Lung microvascular endothelial cell (primary cell): ENCODE results near the gene PLCB4. TPM values are rescaled to one million over a fixed set of nuclear protein-coding genes. Genes with fewer than 3 reads are reported as not detected.

ENCODE experiments used
- DNase-seq, 2 donors: peaks; one replicate each; pipeline versions ENCODE4 v3.0.0 to v3.0.0-alpha.2; 2010; ENCODE audit warnings: low read depth in 2 of 2
- total RNA-seq: library from RNA; depleted of rRNA; stranded (reverse); fragments of >200 nt; gene quantifications from 2 replicates; pipeline ENCODE4 v1.2.1, GENCODE V29; 2014

The PLCB4 gene
- total RNA-seq, 1 donor from 2014 or later, result 8.9 TPM

DNA sequence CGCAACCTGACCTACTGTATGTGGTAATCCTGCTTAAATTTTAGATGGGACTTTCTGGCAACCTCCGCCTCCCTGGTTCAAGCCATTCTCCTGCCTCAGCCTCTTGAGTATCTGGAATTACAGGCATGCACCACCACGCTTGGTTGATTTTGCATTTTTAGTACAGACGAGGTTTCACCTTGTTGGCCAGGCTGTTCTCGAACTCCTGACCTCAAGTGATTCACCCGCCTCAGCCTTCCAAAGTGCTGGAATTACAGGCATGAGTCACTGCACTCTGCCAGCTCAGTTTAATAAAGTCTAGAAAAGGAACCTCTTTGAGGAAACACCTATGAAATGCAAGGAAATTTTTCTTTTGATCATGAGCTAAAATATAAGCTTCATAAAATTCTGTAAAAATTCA is 9.0 kb upstream of the PLCB4 start:
- no peak for DNase-seq

GRCh38 chr20:9061434-9061833 is 7.5 kb upstream of the PLCB4 start:
- no peak for DNase-seq

GRCh38 chr20:9062066-9062465 is 6.8 kb upstream of the PLCB4 start:
- no peak for DNase-seq

- no peak for DNase-seq
Measured at GRCh38 chr20:9066191-9066590, 2.7 kb upstream of the PLCB4 start.

GRCh38 chr20:9068233-9068801 is 570 bp upstream of the PLCB4 start:
- peak in 1 of 2 donors; percentile 63 for DNase-seq

DNA sequence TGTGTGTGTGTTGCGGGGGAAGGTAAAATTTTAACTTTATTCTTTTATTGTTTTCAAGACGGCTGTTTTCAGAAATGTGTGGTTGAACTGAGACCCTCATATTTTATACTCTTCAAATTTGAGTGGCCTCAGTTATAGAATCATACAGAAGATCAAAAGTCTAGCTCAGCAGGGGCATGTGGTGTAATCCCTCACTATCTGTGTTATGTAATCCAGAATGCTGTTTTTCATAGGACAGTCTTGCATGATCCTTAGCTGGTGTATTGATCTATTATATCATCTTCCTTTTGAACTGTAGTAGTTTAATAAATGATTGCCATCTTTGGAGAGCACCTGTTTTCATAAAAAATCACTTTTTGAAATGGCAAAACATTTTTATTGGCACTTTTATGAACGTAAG is 1.4 kb downstream of the PLCB4 start:
- DNase-seq, result no peak

GRCh38 chr20:9071976-9072726 is 3.3 kb downstream of the PLCB4 start:
- DNase-seq, result no peak

DNA sequence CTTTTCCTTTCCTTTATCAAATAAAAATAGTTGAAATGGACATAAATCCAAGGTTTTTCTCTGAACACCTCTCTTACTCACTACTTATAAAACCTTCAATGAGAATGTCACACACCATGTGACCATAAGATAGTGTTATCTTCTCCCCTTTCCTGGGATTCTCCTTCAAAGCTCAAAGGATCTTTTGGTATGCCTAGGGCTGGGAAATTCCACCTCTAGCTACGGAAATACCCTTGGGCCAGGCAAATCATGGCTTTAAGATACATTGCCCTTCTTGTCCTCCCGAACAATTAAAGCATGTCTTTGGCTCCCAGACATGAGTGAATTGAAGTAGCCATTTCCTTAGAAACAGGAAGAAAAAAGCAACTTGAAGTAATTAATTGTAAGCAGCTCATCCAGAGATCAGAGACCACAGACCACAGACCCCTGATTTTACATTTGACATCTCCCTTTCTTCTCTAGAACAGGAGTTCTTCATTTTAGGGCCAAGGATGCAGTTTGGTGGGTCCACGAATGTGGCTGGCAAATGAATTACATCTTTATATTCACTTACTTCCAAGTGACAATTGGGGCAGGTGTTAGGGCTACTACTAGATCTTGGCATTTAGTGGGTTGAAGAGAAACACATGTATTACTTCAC is 4.1 kb downstream of the PLCB4 start:
- DNase-seq, result no peak

- DNase-seq, result no peak
Measured at GRCh38 chr20:9075264-9076095, 6.6 kb downstream of the PLCB4 start.

GRCh38 chr20:9076440-9076839 is 7.6 kb downstream of the PLCB4 start:
- DNase-seq, result no peak

DNA sequence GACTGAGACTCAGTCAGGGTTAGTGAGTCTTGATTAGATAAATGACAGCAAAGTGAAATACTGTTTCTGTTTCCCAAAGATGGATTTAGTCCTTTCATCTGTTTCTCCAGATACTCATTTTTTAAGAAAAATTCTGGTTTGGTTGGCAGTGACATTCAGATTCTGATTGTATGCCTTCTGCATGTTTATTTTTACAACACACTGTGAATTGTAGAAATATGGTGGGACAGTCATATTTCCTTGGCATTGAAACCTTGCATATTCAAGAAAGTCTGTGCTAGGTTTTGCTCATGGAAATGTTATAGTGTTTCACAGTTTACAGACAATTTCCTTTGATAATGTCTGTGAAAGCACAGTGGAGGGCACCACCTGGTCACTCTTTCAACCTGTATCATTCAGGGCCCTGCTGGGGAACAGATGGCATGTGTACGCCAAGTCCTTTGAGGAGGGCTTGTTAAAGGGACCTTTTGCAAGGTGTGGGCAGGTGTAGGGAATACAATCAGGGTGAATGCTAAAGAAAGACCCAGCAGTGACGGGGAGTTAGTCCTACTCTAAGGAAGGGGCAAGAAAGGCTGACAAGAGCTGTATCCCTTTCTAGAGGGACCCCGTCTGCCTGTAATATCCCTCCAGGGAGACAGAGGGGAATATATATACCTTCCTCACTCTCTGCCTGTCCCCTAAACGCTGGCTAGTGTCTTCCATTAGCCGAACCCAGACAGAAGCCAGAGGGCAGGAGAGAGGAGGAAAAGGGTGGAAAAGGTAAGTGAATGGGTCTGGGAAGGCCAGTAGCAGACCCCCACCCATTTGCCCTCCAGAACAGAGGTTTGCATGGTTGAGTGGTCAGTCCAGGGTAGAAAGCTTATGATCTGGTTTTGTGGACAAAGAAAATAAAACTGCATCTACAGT is 10.2 kb downstream of the PLCB4 start:
- no peak for DNase-seq

- no peak for DNase-seq
Measured at GRCh38 chr20:9081423-9081966, 12.6 kb downstream of the PLCB4 start.

DNA sequence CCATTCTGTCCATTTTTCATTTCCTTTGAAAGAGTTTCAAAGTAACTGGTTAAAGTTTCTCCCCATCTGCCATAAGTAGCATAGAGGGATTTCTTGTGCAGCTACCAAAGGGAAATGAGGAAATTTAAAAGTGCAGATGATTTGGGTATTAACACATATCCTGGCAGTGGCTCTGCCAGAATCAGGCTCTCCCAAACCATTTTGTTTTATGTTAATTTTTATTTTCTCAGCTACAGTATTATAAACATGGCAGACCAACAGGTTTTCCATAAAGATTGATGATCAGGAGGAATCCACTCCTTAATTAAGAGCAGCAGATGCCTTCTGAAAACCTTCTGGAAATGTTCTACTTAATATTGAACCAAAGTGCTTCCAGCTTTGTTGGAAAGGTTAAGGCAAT is 13.9 kb downstream of the PLCB4 start:
- no peak for DNase-seq

DNA sequence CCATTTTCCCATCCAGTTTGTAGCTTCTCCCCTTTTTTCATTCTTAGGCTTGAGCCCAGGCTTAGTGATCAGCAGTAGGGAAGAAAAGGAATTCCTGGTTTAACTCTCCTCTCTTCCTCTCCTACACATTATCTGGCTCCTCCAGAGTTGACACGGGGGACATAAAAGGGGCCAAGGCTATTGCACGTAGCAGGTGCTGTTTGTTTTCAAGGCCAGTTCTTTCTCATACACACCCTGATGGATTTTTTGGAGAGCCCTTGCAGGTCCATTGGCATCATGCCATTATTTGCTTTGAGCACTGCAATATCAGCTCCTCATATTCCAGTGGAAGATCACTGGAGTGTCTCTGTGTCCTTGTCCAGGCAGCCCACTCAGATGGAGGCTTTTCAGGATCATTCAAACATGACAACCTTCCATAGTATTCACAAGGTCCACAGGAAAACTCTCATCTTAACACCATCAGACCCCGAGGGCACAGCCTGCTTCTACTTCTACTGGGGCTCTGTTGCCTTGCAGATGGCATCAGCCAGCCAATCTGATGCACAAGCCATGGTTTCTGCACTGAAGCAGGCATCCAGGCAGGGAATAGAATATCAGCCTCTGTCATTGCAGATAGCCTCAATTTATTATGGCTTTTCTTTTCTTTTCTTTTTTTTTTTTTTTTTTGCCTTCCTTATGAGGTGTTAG is 18.8 kb downstream of the PLCB4 start:
- DNase-seq, result no peak

GRCh38 chr20:9088556-9088955 is 19.7 kb downstream of the PLCB4 start:
- no peak for DNase-seq

GRCh38 chr20:9092113-9092512 is 23.2 kb downstream of the PLCB4 start:
- DNase-seq, result no peak

DNA sequence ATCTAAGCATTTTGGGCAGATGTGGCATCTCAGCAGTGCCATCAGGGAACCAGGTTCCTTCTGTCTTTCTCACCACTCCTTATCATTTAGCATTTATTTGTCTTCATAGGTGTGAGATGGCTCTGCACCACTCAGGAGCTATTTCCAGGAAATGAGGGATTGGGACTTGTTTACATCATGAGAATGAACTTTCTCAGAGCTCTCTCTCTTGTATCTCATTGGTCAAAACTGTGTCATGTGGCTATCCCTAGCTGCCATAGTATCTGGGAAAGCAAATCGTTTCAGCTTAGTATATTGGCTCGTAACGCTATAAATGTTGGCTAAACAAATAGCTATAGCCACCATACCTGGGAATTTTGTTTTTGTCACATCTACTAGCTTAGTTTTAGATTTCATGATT is 23.8 kb downstream of the PLCB4 start:
- DNase-seq, result peak in 1 of 2 donors; percentile 2

DNA sequence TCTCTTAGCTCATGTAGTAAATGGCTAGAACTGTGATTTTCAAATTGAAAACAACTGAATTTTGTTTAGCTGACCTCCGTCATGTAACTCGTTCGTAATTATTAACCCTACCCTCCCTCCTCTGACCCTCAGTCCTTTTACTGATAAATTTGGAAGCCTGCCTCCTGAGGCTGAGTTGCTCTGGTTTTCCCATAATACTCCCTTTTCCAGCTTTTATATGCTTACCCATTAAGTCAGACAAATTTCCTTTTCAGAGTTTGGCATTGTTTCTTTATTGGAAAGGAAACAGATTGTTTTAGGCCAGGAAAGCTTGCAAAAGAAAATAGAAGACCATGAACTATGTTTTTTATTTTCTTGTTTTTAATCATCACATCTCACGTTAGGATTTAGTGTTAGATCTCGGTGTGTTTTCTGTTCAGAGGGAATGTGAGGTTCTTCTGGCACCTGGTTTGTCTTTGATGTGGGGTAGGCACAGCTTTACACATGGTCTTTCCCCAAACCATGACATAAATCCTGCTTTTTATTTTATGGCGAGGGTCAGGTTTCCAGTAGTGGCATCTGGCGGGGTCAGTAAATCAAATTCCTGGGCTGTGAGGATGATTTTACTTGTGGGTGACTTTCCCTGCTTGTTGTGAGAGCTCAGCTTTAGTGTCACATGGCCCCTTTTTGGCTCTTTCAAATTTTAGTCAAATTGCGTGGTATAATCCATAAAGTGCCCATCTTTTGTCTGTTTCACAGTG is 24.5 kb downstream of the PLCB4 start:
- DNase-seq, result peak in 1 of 2 donors; percentile 68

- no peak for DNase-seq
Measured at GRCh38 chr20:9099372-9099771, 30.5 kb downstream of the PLCB4 start.
